ENCODE measurements around the gene INHBB.

The INHBB gene

GRCh38 chr2:120300385-120300784 is 45.6 kb upstream of the INHBB start:
- 86% methylated on average over 10 of the region's 10 CpGs for WGBS
- Histone ChIP-seq H2BK120ac (ENCODE audit: low read depth, low read length) (no peak overlapping the region), H4K8ac (ENCODE audit: low read length) (no peak overlapping the region)

GRCh38 chr2:120301284-120301683 is 44.7 kb upstream of the INHBB start:
- Histone ChIP-seq H3K36me3 (ENCODE audit: control insufficient read depth in 1 of 2, insufficient read depth in 2 of 2, low read depth in 1 of 2, low read length in 2 of 2) (peaks cover 34 to 76% of the 10 kb centered on the region in 2 experiments), H3K4ac (ENCODE audit: low read depth in 1 of 2, low read length in 2 of 2) (no peak overlapping the region), H3K4me3 (ENCODE audit: insufficient read depth in 1 of 2, low read depth in 1 of 2, low read length in 2 of 2) (no peak overlapping the region), H3K9ac (ENCODE audit: low read length) (no peak overlapping the region), H3K27ac (ENCODE audit: low read length, poor library complexity, severe bottlenecking) (no peak overlapping the region), H2AFZ (ENCODE audit: low read depth, low read length) (no peak overlapping the region), H2BK12ac (ENCODE audit: low read length in 2 of 2) (no peak overlapping the region), H2AK5ac (ENCODE audit: low read length, severe bottlenecking) (no peak overlapping the region), H2BK5ac (ENCODE audit: low read depth, low read length, poor library complexity, severe bottlenecking) (no peak overlapping the region), H3K9me3 (ENCODE audit: control insufficient read depth, low read length) (no peaks in the 10 kb centered on the region), H3K4me2 (ENCODE audit: low read length, poor library complexity, severe bottlenecking) (no peak overlapping the region), H2BK120ac (ENCODE audit: low read depth, low read length) (no peak overlapping the region), H3K27me3 (ENCODE audit: control insufficient read depth in 1 of 2, insufficient read depth in 1 of 2, low read length in 2 of 2) (no peaks in the 10 kb centered on the region), H2BK15ac (ENCODE audit: low read depth, poor library complexity, severe bottlenecking) (no peak overlapping the region), H3K23ac (ENCODE audit: low read length in 2 of 2) (no peak overlapping the region), H3K14ac (ENCODE audit: low read length in 2 of 2) (no peak overlapping the region), H3K18ac (ENCODE audit: low read depth in 1 of 2, low read length in 2 of 2) (no peak overlapping the region), H4K8ac (ENCODE audit: low read length) (no peak overlapping the region), H3K4me1 (ENCODE audit: control insufficient read depth, insufficient read depth, low read depth, low read length) (peaks cover 9% of the 10 kb centered on the region), H4K91ac (ENCODE audit: low read length) (no peak overlapping the region), H3K79me1 (replicated peaks; ENCODE audit: low read length, poor library complexity, severe bottlenecking) (peaks cover 12% of the 10 kb centered on the region)
- no peak for DNase-seq
- WGBS = 94% methylated on average over 5 of the region's 5 CpGs

More at GRCh38 chr2:120300385-120300784, 45.6 kb upstream of the INHBB start:
- no peak overlapping the region for H3K4me2 ChIP-seq (ENCODE audit: low read length, poor library complexity, severe bottlenecking)
- H2BK5ac ChIP-seq (ENCODE audit: low read depth, low read length, poor library complexity, severe bottlenecking) = no peak overlapping the region
- no peak overlapping the region for H3K27ac ChIP-seq (ENCODE audit: low read length, poor library complexity, severe bottlenecking)
- H3K4me1 ChIP-seq (ENCODE audit: control insufficient read depth, insufficient read depth, low read depth, low read length) = peaks cover 9% of the 10 kb centered on the region
- H4K91ac ChIP-seq (ENCODE audit: low read length) = no peak overlapping the region
- H3K36me3 ChIP-seq (ENCODE audit: control insufficient read depth in 1 of 2, insufficient read depth in 2 of 2, low read depth in 1 of 2, low read length in 2 of 2) = peaks cover 30 to 75% of the 10 kb centered on the region in 2 experiments
- DNase-seq = no peak
- H2AK5ac ChIP-seq (ENCODE audit: low read length, severe bottlenecking) = no peak overlapping the region
- H3K18ac ChIP-seq (ENCODE audit: low read depth in 1 of 2, low read length in 2 of 2) = no peak overlapping the region
- H3K4ac ChIP-seq (ENCODE audit: low read depth in 1 of 2, low read length in 2 of 2) = no peak overlapping the region
- no peak overlapping the region for H2AFZ ChIP-seq (ENCODE audit: low read depth, low read length)
- H3K79me1 ChIP-seq (replicated peaks; ENCODE audit: low read length, poor library complexity, severe bottlenecking) = peaks cover 14% of the 10 kb centered on the region
- no peak overlapping the region for H3K23ac ChIP-seq (ENCODE audit: low read length in 2 of 2)
- no peak overlapping the region for H2BK15ac ChIP-seq (ENCODE audit: low read depth, poor library complexity, severe bottlenecking)
- no peak overlapping the region for H3K14ac ChIP-seq (ENCODE audit: low read length in 2 of 2)
- no peak overlapping the region for H3K9ac ChIP-seq (ENCODE audit: low read length)
- no peak overlapping the region for H3K4me3 ChIP-seq (ENCODE audit: insufficient read depth in 1 of 2, low read depth in 1 of 2, low read length in 2 of 2)
- H3K9me3 ChIP-seq (ENCODE audit: control insufficient read depth, low read length) = no peaks in the 10 kb centered on the region
- H3K27me3 ChIP-seq (ENCODE audit: control insufficient read depth in 1 of 2, insufficient read depth in 1 of 2, low read length in 2 of 2) = no peaks in the 10 kb centered on the region
- H2BK12ac ChIP-seq (ENCODE audit: low read length in 2 of 2) = peak overlapping the region in 1 of 2 experiments; percentile 15

- no peaks in the 10 kb centered on the region for H3K27me3 ChIP-seq (ENCODE audit: control insufficient read depth in 1 of 2, insufficient read depth in 1 of 2, low read length in 2 of 2)
These were observed 43.6 kb upstream of the INHBB start for GRCh38 chr2:120302301-120302700.

DNA sequence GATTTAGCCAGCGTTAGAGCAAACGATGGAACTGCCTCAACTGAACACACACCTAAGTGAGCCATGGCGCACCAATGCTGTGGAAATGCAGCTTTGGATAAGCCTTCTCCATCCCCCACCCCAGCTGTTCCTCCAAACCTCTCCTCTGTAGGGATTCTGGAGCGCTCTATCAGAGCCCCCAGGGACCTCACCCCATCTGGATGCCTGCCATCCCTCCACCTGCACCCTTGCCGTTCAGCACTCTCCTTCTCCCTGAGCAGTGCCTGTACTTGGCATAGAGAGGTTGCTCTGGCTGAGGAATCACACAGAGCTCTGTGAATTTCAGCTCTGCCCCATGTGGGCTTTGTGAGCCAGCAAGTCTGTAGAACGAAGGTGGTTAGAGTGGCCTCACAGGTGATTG is 42.8 kb upstream of the INHBB start:
- Histone ChIP-seq H4K91ac (ENCODE audit: low read length) (no peak overlapping the region), H3K27ac (ENCODE audit: low read length, poor library complexity, severe bottlenecking) (no peak overlapping the region), H3K36me3 (ENCODE audit: control insufficient read depth in 1 of 2, insufficient read depth in 2 of 2, low read depth in 1 of 2, low read length in 2 of 2) (peaks cover 29 to 64% of the 10 kb centered on the region in 2 experiments), H3K4me1 (ENCODE audit: control insufficient read depth, insufficient read depth, low read depth, low read length) (peaks cover 7% of the 10 kb centered on the region), H2AFZ (ENCODE audit: low read depth, low read length) (no peak overlapping the region), H3K14ac (ENCODE audit: low read length in 2 of 2) (no peak overlapping the region), H3K18ac (ENCODE audit: low read depth in 1 of 2, low read length in 2 of 2) (no peak overlapping the region), H2BK120ac (ENCODE audit: low read depth, low read length) (no peak overlapping the region), H3K9ac (ENCODE audit: low read length) (no peak overlapping the region), H3K79me1 (replicated peaks; ENCODE audit: low read length, poor library complexity, severe bottlenecking) (peaks cover 9% of the 10 kb centered on the region), H2BK15ac (ENCODE audit: low read depth, poor library complexity, severe bottlenecking) (no peak overlapping the region), H3K23ac (ENCODE audit: low read length in 2 of 2) (no peak overlapping the region), H3K4ac (ENCODE audit: low read depth in 1 of 2, low read length in 2 of 2) (no peak overlapping the region), H2BK5ac (ENCODE audit: low read depth, low read length, poor library complexity, severe bottlenecking) (no peak overlapping the region), H3K27me3 (ENCODE audit: control insufficient read depth in 1 of 2, insufficient read depth in 1 of 2, low read length in 2 of 2) (no peaks in the 10 kb centered on the region), H2BK12ac (ENCODE audit: low read length in 2 of 2) (no peak overlapping the region), H3K9me3 (ENCODE audit: control insufficient read depth, low read length) (no peaks in the 10 kb centered on the region), H3K4me2 (ENCODE audit: low read length, poor library complexity, severe bottlenecking) (no peak overlapping the region), H2AK5ac (ENCODE audit: low read length, severe bottlenecking) (no peak overlapping the region), H3K4me3 (ENCODE audit: insufficient read depth in 1 of 2, low read depth in 1 of 2, low read length in 2 of 2) (no peak overlapping the region), H4K8ac (ENCODE audit: low read length) (no peak overlapping the region)
- DNase-seq = no peak
- 96% methylated on average over 5 of the region's 6 CpGs for WGBS

More at GRCh38 chr2:120302301-120302700, 43.6 kb upstream of the INHBB start:
- no peak overlapping the region for H3K9ac ChIP-seq (ENCODE audit: low read length)
- 97% methylated on average over 12 of the region's 12 CpGs for WGBS
- H2AK5ac ChIP-seq (ENCODE audit: low read length, severe bottlenecking) = no peak overlapping the region
- no peak for DNase-seq
- no peak overlapping the region for H3K27ac ChIP-seq (ENCODE audit: low read length, poor library complexity, severe bottlenecking)
- H2BK120ac ChIP-seq (ENCODE audit: low read depth, low read length) = no peak overlapping the region
- H3K23ac ChIP-seq (ENCODE audit: low read length in 2 of 2) = no peak overlapping the region
- no peak overlapping the region for H3K18ac ChIP-seq (ENCODE audit: low read depth in 1 of 2, low read length in 2 of 2)
- no peak overlapping the region for H4K8ac ChIP-seq (ENCODE audit: low read length)
- H3K4me3 ChIP-seq (ENCODE audit: insufficient read depth in 1 of 2, low read depth in 1 of 2, low read length in 2 of 2) = no peak overlapping the region
- no peak overlapping the region for H3K4ac ChIP-seq (ENCODE audit: low read depth in 1 of 2, low read length in 2 of 2)
- H3K36me3 ChIP-seq (ENCODE audit: control insufficient read depth in 1 of 2, insufficient read depth in 2 of 2, low read depth in 1 of 2, low read length in 2 of 2) = peaks cover 32 to 71% of the 10 kb centered on the region in 2 experiments
- no peak overlapping the region for H2BK12ac ChIP-seq (ENCODE audit: low read length in 2 of 2)
- peaks cover 12% of the 10 kb centered on the region for H3K79me1 ChIP-seq (replicated peaks; ENCODE audit: low read length, poor library complexity, severe bottlenecking)
- H3K4me1 ChIP-seq (ENCODE audit: control insufficient read depth, insufficient read depth, low read depth, low read length) = peaks cover 9% of the 10 kb centered on the region
- H4K91ac ChIP-seq (ENCODE audit: low read length) = no peak overlapping the region
- H3K4me2 ChIP-seq (ENCODE audit: low read length, poor library complexity, severe bottlenecking) = no peak overlapping the region
- no peak overlapping the region for H2BK5ac ChIP-seq (ENCODE audit: low read depth, low read length, poor library complexity, severe bottlenecking)
- no peak overlapping the region for H2BK15ac ChIP-seq (ENCODE audit: low read depth, poor library complexity, severe bottlenecking)
- no peaks in the 10 kb centered on the region for H3K9me3 ChIP-seq (ENCODE audit: control insufficient read depth, low read length)
- peak overlapping the region in 1 of 2 experiments; percentile 37 for H3K14ac ChIP-seq (ENCODE audit: low read length in 2 of 2)
- H2AFZ ChIP-seq (ENCODE audit: low read depth, low read length) = no peak overlapping the region
